ENCODE results near the gene GPR18. TPM values are rescaled to one million over a fixed set of nuclear protein-coding genes. Genes with fewer than 3 reads are reported as not detected.

GPR18 gene
- polyA plus RNA-seq, 1 donor (not counting 4 experiments of a cell fraction or from before 2014, with no cell fraction given): not detected

- no peak for DNase-seq (ENCODE audit: low read depth, low spot score)
- Histone ChIP-seq H3K9me3 (ENCODE audit: control insufficient read depth, low read depth, low read length) (no peaks in the 10 kb centered on the region), H3K36me3 (ENCODE audit: control insufficient read depth in 2 of 2, extremely low read depth in 1 of 2, insufficient read depth in 2 of 2, low read length in 2 of 2) (peaks cover 0 to under 1% of the 10 kb centered on the region in 2 experiments), H3K27ac (ENCODE audit: control insufficient read depth, insufficient read depth, low read length) (no peak overlapping the region), H3K4me3 (ENCODE audit: control insufficient read depth in 2 of 3, extremely low read depth in 1 of 3, insufficient read depth in 2 of 3, low read depth in 1 of 3, low read length in 3 of 3) (no peak overlapping the region), H3K79me2 (ENCODE audit: control insufficient read depth, insufficient read depth, low read length) (no peaks in the 10 kb centered on the region), H3K9ac (ENCODE audit: control insufficient read depth, extremely low read depth, insufficient read depth, low read length) (no peak overlapping the region), H3K9me1 (ENCODE audit: control insufficient read depth, extremely low read depth, insufficient read depth, low read length) (no peaks in the 10 kb centered on the region), H3K4me2 (ENCODE audit: control insufficient read depth, extremely low read depth, insufficient read depth, low read depth, low read length) (no peak overlapping the region), H4K20me1 (ENCODE audit: control insufficient read depth, extremely low read depth, insufficient read depth, low read length) (no peaks in the 10 kb centered on the region), H3K4me1 (ENCODE audit: control insufficient read depth, extremely low read depth, insufficient read depth, low read length) (peaks cover 5% of the 10 kb centered on the region), H2AFZ (ENCODE audit: control insufficient read depth, low read length) (no peak overlapping the region), H3K27me3 (ENCODE audit: control insufficient read depth, extremely low read depth, insufficient read depth, low read length) (no peaks in the 10 kb centered on the region)
- dilution Hi-C loops (cut with MboI; ENCODE audit: extremely low pct_ligation_motif_present, low sequenced_read_pairs): no loop called here
- no peak for FAIRE-seq
- no peak for TF ChIP-seq CTCF (optimal IDR thresholded peaks at IDR 0.05 in 1 of 3, IDR thresholded peaks at IDR 0.05 in 1 of 3, conservative IDR thresholded peaks at IDR 0.05 in 1 of 3; ENCODE audit: extremely low read depth in 1 of 3, insufficient read depth in 2 of 3, low read length in 3 of 3)
- TF ChIP-seq EZH2 (IDR thresholded peaks at IDR 0.05; ENCODE audit: low read length): no peak
These were observed 39.2 kb upstream of the GPR18 start for GRCh38 chr13:99297331-99297730.

GRCh38 chr13:99296398-99296797 lies 38.2 kb upstream of the GPR18 start:
- no peaks in the 10 kb centered on the region for H3K27me3 ChIP-seq (ENCODE audit: control insufficient read depth, extremely low read depth, insufficient read depth, low read length)
- no peaks in the 10 kb centered on the region for H3K79me2 ChIP-seq (ENCODE audit: control insufficient read depth, insufficient read depth, low read length)
- DNase-seq (ENCODE audit: low read depth, low spot score) (no peak), FAIRE-seq (no peak)
- H3K4me1 ChIP-seq (ENCODE audit: control insufficient read depth, extremely low read depth, insufficient read depth, low read length): peaks cover 5% of the 10 kb centered on the region
- no peak overlapping the region for H3K9ac ChIP-seq (ENCODE audit: control insufficient read depth, extremely low read depth, insufficient read depth, low read length)
- no peak overlapping the region for H3K27ac ChIP-seq (ENCODE audit: control insufficient read depth, insufficient read depth, low read length)
- H2AFZ ChIP-seq (ENCODE audit: control insufficient read depth, low read length): no peak overlapping the region
- H3K36me3 ChIP-seq (ENCODE audit: control insufficient read depth in 2 of 2, extremely low read depth in 1 of 2, insufficient read depth in 2 of 2, low read length in 2 of 2): no peaks in the 10 kb centered on the region
- no peak overlapping the region for H3K4me2 ChIP-seq (ENCODE audit: control insufficient read depth, extremely low read depth, insufficient read depth, low read depth, low read length)
- H4K20me1 ChIP-seq (ENCODE audit: control insufficient read depth, extremely low read depth, insufficient read depth, low read length): no peaks in the 10 kb centered on the region
- TF ChIP-seq CTCF (optimal IDR thresholded peaks at IDR 0.05 in 1 of 3, IDR thresholded peaks at IDR 0.05 in 1 of 3, conservative IDR thresholded peaks at IDR 0.05 in 1 of 3; ENCODE audit: extremely low read depth in 1 of 3, insufficient read depth in 2 of 3, low read length in 3 of 3) (no peak), EZH2 (IDR thresholded peaks at IDR 0.05; ENCODE audit: low read length) (no peak)
- H3K9me1 ChIP-seq (ENCODE audit: control insufficient read depth, extremely low read depth, insufficient read depth, low read length): no peaks in the 10 kb centered on the region
- dilution Hi-C loops (cut with MboI; ENCODE audit: extremely low pct_ligation_motif_present, low sequenced_read_pairs): no loop called here
- no peaks in the 10 kb centered on the region for H3K9me3 ChIP-seq (ENCODE audit: control insufficient read depth, low read depth, low read length)
- no peak overlapping the region for H3K4me3 ChIP-seq (ENCODE audit: control insufficient read depth in 2 of 3, extremely low read depth in 1 of 3, insufficient read depth in 2 of 3, low read depth in 1 of 3, low read length in 3 of 3)

All from keratinocyte (primary cell).